ENCODE results near the gene SPRY1.
A peak's percentile ranks its signal among the peaks of the same experiment; 100 is the strongest.

SPRY1 gene

DNA sequence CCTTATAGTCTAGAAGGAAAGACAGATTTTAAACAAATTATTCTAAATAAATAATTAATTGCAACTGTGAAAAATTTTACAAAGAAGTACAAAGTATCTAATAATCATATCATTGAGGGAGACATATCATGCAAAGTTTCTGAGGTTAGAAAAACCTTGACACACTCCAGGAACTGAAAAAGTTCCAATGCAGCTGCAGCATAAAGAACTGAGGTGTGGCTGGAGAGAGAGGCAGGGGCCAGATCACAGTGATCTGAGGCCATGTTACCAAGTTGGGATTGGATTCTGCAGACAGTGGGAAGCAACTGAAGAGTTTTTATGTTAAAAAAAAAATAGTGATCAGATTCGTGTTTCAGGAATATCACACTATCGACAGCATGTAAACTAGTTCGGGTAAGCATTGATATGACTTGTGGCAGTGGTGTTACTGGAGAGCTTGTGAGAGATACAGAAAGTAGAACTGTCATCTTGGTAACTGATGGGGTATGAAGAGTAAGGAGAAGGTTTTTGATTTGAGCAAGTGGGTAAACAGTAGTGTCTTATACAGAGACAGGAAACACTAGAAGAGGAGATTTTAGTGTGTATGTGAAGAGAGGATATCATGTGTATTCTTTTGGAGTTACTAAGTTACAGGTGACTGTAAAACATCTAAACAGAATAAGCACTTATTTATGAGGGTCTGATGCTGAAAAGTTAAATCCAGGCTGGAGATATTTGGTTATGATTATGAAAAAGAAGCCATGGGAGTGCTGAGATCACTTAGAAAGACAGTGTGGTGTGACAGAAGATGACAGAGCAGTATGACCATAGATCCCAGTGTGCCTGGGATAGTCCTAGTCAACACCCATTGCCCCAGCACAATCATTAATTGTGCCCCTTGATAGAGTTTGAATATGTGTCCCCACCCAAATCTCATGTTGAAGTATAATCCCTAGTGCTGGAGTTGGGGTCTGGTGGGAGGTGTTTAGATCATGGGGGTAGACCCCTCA lies 15.6 kb upstream of the SPRY1 start:
- DNase-seq = no peak

DNA sequence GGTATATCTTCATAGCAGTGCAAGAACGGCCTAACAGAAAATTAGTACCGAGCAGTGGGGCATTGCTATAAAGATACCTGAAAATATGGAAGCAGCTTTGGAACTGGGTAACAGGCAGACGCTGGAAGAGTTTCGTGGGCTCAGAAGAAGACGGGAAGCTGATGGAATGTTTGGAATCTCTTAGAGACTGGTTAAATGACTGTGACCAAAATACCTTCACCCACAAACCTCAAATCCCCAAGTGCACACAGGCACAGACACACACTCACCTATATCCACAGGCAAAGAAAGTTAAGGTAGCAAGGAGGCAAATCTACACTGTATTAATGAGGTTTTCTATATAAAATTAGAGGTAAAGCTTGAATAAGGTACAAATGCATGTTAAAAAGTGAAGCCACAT lies 14.6 kb upstream of the SPRY1 start:
- no peak for DNase-seq

DNA sequence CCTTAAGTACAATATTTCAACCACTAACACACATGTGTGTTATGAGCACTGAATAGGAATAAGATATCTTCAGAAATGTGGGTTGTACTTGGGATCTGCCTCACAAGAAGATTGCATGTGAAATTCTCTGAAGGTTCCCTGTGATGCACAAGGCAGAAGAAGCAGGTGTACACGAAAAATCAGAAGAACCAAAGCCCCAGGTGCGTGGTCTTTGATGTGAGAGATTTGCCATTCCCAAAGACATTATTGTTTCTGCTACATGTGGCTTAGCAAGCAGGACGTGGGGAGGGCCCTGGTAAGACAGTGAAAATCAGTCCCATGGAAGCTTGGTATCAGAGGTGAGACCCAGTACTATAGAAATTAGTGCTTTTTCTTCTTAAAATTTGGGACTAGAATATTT lies 13.0 kb upstream of the SPRY1 start:
- no peak for DNase-seq

DNA sequence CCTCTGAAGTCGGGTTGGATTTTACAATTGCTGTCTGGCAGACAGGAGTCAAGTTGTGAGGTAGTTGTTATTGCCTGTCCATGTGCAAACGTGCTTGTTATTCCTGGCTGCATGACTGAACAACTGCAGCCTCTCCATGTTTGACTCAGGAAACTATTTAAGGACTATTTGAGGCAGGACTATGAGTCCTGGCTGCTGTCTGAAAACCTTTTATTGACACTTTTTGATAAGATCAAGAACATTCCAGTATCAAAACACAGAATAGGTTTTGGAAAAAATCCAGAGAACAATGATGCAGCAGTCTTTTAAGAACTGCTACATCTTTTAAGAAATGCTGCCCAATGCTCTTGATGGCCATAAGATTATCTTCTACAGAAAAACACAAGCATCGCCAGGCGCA lies 10.0 kb upstream of the SPRY1 start:
- no peak for DNase-seq

DNA sequence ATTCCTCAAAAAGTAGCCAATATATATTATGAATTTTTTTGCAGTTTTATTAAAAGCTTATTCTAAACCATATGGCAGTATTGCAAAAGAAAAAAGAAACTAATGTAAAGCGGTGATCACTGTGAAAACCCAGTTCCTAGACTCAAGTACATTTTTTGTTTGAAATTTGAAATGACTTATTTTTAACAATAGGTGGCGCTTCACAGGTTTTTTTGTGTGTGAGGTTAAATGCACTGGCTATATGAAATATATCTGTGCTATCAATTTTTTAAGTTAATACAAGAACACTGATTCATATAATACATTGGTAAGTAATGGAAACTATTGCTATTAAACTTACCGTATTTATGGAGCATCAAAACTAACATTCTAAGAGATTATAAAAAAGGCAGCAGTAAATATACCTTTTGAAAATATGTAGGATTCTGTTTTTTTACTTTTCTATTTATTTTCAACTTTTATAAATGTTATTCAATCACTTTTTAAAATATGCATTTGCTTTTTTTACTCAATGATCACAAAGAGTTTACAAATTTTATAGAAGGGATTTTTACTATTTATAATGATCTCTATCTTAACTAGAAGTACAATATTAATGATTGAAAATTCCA lies 5.6 kb upstream of the SPRY1 start:
- peak; percentile 48 for DNase-seq

DNA sequence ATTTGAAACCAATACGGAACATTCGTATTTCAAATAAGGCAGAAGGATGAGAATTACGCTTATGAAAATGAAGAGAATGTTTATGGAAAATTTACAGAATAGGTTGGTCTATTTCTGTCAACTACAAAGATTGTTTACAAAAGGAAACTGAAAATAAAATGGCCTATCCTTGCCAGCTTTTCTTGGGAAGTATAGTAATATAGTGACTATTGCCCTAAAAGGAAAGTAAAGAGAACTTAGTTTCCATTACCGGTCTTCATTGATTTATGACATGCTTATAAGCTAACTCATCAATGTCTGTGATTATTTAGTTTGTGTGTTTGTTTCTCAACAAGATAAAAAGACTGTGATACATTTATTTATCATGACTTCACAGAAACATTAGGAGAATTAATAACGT lies 2.9 kb upstream of the SPRY1 start:
- no peak for DNase-seq

DNA sequence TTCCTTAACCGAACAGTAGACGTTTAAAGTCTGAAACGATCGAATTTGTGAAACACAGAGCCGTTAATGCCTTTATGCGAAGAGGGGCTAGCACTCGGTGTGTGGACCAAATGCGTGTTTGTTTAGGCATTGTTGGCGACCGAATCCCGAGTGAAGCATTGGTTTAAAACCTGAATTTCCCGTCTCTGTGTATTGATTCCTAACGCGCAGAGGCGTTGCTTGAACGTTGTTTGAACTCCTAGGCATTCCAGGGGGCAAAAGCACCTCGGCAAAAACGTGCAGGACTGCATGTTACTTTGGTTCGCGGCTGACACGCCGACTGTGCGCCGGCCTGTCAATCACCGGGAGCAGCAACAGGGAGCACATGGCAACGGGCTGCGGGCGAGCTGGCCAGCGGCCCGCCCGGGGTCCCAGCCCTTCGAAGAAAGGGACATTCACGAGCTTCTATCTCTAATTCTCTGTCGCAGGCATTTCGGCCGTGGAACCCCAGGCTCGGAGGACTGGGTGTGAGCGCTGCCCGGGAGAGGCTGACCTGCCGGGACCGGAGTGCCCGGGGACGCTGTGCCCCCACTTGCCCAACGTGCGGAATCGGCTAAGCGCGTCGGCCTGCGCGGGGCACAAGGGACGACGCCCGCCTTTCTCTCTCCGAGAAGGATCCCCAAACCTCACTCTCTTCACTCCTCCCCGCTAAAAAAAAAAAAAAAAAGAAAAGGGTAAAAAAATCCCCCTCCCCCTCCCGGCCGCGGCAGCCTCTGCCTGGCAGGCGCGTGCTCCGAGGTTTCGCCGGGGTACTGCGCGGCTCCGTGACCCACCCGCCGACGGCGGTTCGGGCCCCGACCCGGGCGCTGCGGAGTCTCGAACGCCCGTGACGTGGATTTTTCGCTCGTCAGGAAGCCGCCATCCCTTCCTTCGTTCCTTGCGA lies 810 bp downstream of the SPRY1 start:
- peak; percentile 73 for DNase-seq

DNA sequence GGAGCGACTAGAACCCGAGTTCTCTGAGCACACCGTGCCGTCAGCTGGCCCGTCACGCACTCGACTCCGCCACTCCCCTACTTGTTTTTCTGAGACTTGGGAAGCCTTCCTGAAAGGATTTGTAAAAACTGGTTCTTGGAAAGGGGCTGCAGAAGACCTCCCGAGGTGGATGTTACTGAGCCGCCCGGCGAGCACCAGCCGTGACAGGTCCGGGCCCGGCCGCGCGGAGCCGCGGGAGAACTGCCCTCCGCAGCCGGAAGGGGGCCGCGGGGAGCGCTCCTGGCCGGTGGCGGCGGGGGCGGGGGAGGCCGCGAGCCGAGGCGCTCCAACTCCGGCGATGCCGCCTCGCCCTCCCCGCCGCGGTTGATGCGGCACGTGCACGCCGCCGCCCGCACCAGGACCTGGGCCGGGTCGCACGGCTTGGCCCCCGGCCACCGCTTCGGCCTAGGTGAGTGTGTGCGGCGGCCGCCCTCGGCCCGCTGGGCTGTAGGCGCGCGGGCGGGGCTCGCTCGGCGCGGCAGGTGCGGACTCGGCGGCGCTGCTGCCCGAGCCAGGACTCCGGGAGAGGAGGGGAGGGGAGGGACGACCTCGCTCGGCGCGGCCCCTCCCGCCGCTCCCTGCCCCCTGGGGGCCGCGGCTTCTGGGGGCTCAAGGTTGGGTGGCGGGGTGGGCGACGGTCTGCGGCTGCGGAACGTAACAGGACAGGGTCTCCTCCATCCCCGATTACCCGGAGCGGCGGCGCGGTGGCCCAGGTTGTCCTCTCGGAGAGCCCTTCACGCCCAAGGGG lies 1.7 kb downstream of the SPRY1 start:
- peak; percentile 70 for DNase-seq

DNA sequence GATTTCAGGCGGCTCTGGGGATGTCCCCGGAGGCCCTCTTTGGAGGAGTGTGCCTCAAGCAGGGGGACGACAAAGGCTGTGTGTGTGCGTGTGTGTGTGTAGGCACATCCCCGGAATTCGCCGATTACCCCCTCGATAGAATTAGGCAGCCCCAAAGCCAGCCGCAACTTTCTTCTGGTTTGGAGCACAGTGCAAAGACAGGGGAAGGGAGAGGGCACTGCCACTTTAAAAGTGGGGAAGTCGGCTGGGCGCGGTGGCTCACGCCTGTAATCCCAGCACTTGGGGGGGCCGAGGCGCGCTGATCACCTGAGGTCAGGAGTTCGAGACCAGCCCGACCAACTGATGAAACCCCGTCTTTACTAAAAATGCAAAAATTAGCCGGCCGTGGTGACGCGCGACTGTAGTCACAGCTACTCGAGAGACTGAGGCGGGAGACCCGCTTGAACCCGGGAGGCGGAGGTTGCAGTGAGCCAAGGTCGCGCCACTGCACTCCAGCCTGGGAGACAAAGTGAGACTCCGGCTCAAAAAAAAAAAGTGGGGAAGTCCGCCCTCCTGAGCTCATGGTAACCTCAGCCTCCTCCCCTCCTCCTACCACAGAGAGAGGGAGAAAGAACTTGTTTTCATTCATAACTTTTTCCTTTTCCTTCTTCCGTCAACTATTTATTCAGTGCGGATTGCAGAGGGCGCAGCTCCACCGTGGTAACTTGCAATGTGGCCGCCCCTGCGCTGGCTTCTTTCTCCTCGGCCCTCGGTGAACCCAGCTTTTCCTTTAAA lies 2.4 kb downstream of the SPRY1 start:
- DNase-seq = peak; percentile 63

DNA sequence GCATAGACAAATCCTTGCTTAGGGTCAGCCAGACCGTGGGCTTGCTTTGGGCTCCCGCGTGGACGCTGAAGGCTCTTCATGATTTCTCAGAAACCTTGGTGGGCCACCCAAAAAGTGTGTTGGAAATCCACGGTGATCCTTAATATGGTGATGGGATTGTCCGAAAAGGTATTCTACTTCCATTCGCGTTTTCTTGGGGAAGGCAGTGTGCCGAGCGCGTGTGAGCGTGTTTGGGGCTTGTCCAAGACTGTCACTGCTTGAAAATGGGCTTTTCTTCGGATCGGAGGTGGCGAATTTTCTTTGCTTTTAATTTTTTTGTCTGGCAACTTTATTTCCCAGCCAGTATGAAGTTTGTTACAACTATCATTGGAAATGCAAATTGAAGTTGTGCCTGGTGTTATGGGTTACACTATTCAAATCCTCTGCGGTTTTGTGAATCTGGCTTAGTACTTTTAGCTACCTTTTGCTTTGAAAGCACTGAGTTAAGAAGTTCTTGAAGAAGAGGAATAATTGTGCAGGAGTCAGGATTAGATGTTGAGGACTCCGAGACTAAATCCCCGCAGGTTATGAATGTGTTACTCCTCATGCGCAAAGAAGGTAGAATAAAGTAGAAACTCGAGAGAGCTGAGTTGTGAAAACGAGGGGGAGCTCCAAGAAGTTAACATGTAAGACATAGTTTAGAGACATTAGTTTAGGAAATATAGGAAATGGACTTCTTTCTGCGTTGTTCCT lies 3.2 kb downstream of the SPRY1 start:
- DNase-seq = peak; percentile 49

DNA sequence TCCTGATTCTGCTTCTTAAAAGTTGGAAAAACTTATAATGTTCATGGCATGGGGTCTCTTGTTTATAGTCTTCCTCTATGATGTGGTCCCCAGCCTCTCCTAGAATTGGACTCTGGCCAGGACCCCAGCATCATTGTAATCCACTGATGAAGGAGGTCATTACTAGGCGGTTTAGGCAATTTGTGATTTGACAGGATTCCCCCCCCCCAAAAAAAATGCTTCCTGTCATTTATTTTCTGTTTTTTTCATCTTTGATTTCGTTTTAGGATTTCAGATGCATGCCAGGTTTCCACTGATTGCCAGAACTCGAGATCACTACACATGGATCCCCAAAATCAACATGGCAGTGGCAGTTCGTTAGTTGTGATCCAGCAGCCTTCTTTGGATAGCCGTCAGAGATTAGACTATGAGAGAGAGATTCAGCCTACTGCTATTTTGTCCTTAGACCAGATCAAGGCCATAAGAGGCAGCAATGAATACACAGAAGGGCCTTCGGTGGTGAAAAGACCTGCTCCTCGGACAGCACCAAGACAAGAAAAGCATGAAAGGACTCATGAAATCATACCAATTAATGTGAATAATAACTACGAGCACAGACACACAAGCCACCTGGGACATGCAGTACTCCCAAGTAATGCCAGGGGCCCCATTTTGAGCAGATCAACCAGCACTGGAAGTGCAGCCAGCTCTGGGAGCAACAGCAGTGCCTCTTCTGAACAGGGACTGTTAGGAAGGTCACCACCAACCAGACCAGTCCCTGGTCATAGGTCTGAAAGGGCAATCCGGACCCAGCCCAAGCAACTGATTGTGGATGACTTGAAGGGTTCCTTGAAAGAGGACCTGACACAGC lies 4.9 kb downstream of the SPRY1 start:
- DNase-seq = peak; percentile 36

DNA sequence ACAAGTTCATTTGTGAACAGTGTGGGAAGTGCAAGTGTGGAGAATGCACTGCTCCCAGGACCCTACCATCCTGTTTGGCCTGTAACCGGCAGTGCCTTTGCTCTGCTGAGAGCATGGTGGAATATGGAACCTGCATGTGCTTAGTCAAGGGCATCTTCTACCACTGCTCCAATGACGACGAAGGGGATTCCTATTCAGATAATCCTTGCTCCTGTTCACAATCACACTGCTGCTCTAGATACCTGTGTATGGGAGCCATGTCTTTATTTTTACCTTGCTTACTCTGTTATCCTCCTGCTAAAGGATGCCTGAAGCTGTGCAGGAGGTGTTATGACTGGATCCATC lies 5.5 kb downstream of the SPRY1 start:
- peak; percentile 16 for DNase-seq

DNA sequence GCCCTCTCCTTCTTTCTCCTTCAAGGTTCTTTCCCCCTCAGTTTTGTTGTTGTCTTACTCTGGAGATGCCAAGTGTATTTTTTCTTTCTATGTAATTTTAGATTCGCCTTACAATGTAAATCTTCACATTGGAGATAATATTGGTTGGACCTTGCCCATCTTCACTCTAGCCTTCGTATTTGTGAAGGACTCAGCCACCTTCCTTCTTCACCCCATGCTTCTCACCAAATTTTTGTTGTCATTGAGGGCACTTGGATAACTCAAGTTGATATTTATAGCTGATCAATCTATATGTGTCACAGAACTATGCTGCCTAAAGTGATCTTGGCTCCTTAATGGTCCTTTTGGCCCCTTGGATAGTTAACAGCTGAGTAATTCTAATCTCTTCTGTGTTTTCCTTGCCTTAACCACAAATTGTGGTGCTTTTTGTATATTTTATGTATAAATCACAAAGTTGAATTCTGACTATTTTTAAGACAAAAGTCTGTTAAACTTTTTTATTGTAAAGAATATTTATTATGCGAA lies 6.5 kb downstream of the SPRY1 start:
- no peak for DNase-seq

DNA sequence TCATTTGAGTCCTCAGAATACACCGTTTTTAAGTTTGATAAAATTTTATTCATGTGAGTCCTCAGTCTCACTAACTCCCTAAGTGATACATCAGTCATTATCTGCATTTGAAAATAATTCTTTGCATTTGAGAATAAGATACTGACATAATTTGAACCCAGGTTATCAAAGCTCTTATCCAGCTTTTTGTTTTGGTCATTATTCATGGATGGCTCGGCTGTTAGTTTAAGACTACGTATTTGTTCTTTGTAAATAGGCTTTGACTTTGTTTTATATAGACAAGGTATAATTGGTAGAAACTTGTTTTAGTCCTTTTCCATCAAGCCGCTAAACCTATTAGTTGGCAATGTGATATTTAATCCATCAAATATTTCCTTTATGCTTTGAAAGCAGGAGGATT lies 7.9 kb downstream of the SPRY1 start:
- no peak for DNase-seq

DNA sequence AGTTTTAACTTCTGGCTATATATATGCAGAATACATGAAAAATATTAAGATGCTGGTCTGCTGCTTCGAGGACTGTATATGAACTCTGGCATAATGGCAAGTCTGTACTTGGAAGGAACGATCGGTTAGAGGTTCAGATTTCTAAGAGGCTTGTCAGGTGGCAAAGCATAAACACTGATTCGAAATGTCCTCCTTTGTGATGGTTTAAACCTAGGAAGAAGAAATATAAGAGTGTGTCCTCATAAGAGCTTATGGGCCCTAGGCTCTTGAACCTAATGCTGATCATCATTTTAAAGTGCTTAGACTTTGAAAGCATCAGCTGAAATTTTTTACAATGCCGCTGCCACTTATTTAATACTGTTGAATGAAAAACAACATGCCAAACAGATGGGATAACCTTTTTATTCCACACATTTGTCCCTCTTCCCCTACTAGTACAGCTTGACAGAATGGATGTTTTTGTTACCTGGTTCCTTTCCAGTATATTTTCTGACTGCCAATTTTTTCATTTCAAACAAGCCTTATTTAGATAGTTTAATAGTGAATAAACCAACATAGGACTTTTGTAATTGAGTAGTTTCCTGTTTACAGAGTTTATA lies 8.8 kb downstream of the SPRY1 start:
- peak; percentile 89 for DNase-seq

DNA sequence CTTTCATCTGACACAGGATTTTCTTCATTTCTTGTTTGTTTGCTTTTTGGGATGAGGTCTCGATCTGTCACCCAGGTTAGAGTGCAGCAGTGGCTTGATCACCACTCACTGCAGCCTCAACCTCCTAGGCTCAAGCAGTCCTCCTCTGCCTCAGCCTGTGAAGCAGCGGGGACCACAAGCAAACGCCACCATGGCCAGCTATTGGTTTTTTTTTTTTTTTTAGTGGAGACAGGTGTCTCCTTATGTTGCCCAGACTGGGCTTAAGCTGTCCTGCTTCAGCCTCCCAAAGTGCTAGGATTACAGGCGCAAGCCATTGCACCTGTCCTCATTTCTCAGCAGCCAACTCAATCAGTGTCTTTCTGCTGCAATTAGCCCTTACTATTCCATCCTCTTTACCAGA lies 10.3 kb downstream of the SPRY1 start:
- DNase-seq = peak; percentile 27

DNA sequence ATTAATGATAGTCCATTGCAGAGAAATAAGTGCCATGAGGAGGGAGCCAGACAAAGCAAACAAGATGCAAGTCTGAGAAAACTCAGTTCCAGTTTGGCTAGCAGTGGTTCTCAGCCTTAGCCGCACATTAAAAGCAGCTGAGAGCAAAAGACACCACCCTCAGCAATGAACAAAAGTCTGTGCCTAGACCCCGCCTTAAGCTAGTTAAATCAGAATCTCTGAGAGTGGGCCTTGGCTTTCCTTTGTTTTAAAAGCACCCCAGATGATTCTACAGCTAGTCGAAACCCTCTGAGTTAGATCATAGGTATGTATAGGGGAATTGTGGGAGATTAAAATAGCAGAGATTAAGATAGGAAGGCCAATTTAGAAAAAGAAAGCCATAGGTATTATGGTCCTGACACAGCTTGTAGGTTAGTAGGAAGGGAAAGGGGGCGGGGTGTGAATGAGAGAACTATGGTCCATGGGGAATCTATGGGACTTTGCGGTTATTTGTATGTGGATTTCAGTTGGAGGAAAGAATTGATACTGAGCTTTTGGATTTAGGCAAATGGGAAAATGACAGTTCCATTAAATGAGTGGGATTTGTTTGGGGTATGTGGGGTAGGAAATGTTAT lies 12.0 kb downstream of the SPRY1 start:
- no peak for DNase-seq

DNA sequence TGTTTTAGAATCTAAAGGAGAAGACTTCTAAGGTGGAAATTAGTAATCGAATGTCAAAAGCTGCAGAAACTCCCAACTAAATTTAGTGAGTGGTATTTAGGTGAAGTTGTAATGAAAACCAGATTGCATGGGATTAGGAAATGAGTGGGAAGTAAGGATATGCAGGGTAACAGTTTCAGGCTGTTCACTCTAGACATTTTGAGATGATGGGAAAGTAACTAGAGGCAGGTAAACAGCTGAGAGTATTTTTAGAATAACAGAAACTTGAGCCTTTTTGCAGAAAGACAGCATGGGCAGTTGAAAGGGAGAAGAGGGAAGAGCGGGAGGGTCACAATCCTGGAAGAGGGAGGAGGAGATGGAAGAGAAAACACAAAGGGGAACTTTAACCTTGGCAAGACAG lies 12.7 kb downstream of the SPRY1 start:
- no peak for DNase-seq

DNA sequence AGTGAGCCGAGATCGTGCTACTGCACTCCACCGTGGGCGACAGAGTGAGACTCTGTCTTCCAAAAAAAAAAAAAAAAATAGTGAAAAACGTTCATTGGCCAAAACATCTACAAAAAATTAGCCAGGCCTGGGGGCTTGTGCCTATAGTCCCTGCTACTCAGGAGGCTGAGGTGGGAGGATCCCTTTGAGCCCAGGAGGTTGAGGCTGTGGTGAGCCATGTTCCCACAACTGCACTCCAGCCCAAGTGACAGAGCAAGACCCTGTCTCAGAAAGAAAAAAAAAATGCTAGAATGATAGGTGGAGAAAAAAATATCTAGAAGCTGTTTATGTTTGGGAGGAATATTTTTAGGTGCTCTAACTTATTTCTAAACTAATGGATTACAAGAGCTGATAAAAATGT lies 14.9 kb downstream of the SPRY1 start:
- DNase-seq = no peak

Measured in NCI-H1092 treated with DMSO at 0.1 percent for 48 hours (cell line).